LNCAP (cell line): Measurements from ENCODE around the gene DKKL1.

Source experiments
- TF ChIP-seq, protein P1 (sequence below): fragments of 450-650 bp; IDR thresholded peaks from 2 replicates; pipeline ENCODE4 v1.5.1; 2017; ENCODE audit warnings: mild to moderate bottlenecking

The DKKL1 gene

GRCh38 chr19:49342291-49342721 lies 21.4 kb upstream of the DKKL1 start:
- TF ChIP-seq, protein P1, sequence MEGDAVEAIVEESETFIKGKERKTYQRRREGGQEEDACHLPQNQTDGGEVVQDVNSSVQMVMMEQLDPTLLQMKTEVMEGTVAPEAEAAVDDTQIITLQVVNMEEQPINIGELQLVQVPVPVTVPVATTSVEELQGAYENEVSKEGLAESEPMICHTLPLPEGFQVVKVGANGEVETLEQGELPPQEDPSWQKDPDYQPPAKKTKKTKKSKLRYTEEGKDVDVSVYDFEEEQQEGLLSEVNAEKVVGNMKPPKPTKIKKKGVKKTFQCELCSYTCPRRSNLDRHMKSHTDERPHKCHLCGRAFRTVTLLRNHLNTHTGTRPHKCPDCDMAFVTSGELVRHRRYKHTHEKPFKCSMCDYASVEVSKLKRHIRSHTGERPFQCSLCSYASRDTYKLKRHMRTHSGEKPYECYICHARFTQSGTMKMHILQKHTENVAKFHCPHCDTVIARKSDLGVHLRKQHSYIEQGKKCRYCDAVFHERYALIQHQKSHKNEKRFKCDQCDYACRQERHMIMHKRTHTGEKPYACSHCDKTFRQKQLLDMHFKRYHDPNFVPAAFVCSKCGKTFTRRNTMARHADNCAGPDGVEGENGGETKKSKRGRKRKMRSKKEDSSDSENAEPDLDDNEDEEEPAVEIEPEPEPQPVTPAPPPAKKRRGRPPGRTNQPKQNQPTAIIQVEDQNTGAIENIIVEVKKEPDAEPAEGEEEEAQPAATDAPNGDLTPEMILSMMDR: no peak

DNA sequence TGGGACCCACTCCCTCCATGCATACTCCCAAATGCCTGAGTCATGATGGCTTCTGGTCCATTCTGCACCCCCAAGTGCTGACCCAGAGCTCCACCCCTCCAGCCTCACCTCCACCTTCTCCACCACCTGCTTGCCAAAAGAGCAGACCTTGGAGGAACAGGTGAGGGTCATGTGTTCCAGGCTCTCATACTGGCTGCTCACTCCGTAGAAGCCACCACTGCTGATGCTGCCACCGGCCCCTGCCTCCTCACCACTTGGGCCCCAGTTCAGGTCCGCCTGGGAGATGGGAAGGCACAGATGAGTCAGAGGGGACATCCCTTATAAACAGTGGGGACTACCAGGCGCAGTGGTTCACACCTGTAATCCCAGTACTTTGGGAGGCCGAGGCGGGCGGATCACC lies 20.6 kb upstream of the DKKL1 start:
- TF ChIP-seq, protein P1: no peak

- TF ChIP-seq, protein P1: no peak
Observed at GRCh38 chr19:49344505-49345423, 18.9 kb upstream of the DKKL1 start.

GRCh38 chr19:49347191-49347590 lies 16.5 kb upstream of the DKKL1 start:
- TF ChIP-seq, protein P1: no peak

GRCh38 chr19:49347835-49348234 lies 15.8 kb upstream of the DKKL1 start:
- TF ChIP-seq, protein P1: no peak

- TF ChIP-seq, protein P1: no peak
Observed at GRCh38 chr19:49348305-49349189, 15.1 kb upstream of the DKKL1 start.

DNA sequence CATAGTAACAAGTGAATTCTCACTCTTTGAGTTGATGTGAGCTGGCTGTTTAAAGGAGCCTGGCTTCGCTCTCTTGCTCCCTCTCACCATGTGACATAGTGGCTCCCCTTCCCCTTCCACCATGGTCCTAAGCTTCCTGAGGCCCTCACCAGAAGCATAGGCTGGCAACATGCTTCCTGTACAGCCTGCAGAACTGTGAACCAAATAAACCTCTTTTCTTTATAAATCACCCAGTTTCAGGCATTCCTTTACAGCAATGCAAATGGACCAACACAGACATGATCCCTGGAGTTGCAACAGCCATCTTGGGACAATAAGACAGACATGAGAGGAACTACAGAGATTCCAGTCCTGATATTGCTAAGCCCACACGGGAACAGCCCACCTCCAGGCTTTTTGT lies 14.1 kb upstream of the DKKL1 start:
- TF ChIP-seq, protein P1: no peak
